Activated naive CD8-positive, alpha-beta T cell treated with anti-CD3 and anti-CD28 coated beads, Interleukin-2, amount 50 U/mL, for 24 hours (primary cell): ENCODE measurements around the gene RABGAP1L.
"Not testable (repeated sequence)": the region's sequence is repeated elsewhere in the genome, so short reads cannot be mapped to it uniquely, and the experiment has no call there.

ENCODE experiments used
- ATAC-seq: fragments of 150-1000 bp; cut with Tn5 transposase; one replicate; pipeline ENCODE4 v1.10.0; 2021
- DNase-seq: peaks from one replicate; pipeline ENCODE4 v3.0.0; 2021
- H3K27ac Mint-ChIP-seq: one replicate; pipeline ENCODE4 v1.8.0; 2021; ENCODE audit warnings: mild to moderate bottlenecking, mixed read lengths
- H3K27me3 Mint-ChIP-seq: one replicate; pipeline ENCODE4 v1.8.0; 2021; ENCODE audit warnings: mixed read lengths
- H3K36me3 Mint-ChIP-seq: one replicate; pipeline ENCODE4 v1.8.0; 2021; ENCODE audit warnings: low read depth, mixed read lengths
- H3K4me1 Mint-ChIP-seq: one replicate; pipeline ENCODE4 v1.8.0; 2021; ENCODE audit warnings: mixed read lengths
- H3K4me3 Mint-ChIP-seq: one replicate; pipeline ENCODE4 v1.8.0; 2021; ENCODE audit warnings: mild to moderate bottlenecking, moderate library complexity, mixed read lengths
- H3K9me3 Mint-ChIP-seq: one replicate; pipeline ENCODE4 v1.8.0; 2021; ENCODE audit warnings: mixed read lengths

Gene RABGAP1L

DNA sequence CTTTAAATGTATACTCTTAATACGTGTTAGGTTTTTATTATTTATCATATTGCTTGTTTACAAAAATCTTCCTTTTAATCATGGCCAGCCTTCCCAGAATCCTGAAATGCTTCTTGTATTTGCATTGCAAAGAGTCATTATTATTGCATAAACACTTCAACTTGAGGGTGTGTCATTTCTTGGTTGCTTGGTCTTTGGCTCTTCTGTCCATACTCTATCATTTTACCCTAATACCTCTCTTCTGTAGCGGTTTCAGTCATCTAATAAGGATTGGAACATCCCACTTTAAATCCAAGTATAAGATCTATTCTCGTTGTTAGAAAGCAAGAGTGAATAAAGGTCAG, 639.8 kb downstream of the RABGAP1L start:
- Mint-ChIP-seq H3K27ac (no peak overlapping the region), H3K27me3 (no peaks in the 10 kb centered on the region), H3K36me3 (no peaks in the 10 kb centered on the region), H3K4me3 (no peak overlapping the region), H3K9me3 (no peaks in the 10 kb centered on the region), H3K4me1 (peaks cover 3% of the 10 kb centered on the region)
- DNase-seq (no peak), ATAC-seq (no peak)

GRCh38 chr1:174800216-174800851, 641.0 kb downstream of the RABGAP1L start:
- Mint-ChIP-seq H3K27ac (no peak overlapping the region), H3K27me3 (no peaks in the 10 kb centered on the region), H3K9me3 (no peaks in the 10 kb centered on the region), H3K4me1 (peaks cover 3% of the 10 kb centered on the region), H3K36me3 (no peaks in the 10 kb centered on the region), H3K4me3 (no peak overlapping the region)
- DNase-seq (peak; percentile 13), ATAC-seq (peak; percentile 3)

DNA sequence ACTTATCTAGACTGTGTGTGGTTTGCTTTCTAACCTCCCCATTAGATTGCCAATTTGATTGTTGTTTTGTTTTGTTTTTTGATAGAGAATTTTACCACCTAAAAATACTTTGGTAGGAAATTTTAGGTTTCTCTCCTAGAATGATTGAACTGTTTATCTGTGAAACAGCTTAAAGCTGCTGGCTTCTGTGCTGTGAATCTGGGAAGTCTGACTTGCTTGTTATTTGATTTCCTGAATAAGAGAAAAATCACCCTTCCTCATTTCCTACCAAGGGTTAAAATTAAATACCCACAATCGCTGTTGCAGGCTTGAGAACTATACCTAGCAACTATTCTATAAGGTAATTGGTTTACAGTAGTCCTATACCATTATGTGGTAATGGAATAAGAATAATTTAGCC, 641.6 kb downstream of the RABGAP1L start:
- Mint-ChIP-seq H3K36me3 (no peaks in the 10 kb centered on the region), H3K4me3 (no peak overlapping the region), H3K27me3 (no peaks in the 10 kb centered on the region), H3K4me1 (peaks cover 3% of the 10 kb centered on the region), H3K27ac (no peak overlapping the region), H3K9me3 (no peaks in the 10 kb centered on the region)
- ATAC-seq (no peak), DNase-seq (no peak)

GRCh38 chr1:174809755-174810280, 650.5 kb downstream of the RABGAP1L start:
- H3K4me3 Mint-ChIP-seq = no peak overlapping the region
- peaks cover 13% of the 10 kb centered on the region for H3K4me1 Mint-ChIP-seq
- H3K36me3 Mint-ChIP-seq = peaks cover 6% of the 10 kb centered on the region
- H3K27me3 Mint-ChIP-seq = no peaks in the 10 kb centered on the region
- DNase-seq (no peak), ATAC-seq (no peak)
- H3K9me3 Mint-ChIP-seq = no peaks in the 10 kb centered on the region
- H3K27ac Mint-ChIP-seq = peak overlapping the region; percentile 3

DNA sequence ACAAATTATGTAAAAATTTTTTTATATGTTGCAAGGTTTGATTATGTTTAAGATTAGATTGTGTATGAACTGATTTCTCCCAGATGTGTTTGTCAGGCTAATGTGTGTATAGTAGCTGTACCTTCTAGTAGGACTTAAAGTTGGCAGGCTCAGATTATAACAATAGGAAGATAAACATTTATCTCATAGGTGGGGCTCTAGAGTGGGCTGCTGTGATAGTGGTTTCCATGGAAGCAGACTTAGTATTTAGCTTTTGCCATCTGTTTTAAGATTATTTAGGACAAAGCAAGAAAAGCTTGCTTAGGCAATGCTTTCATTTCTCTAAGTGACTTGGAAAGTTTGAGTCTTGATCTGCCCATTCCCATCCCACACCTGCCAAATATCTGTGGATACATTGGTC, 652.7 kb downstream of the RABGAP1L start:
- H3K4me1 Mint-ChIP-seq = peaks cover 22% of the 10 kb centered on the region
- no peaks in the 10 kb centered on the region for H3K27me3 Mint-ChIP-seq
- no peak for ATAC-seq
- DNase-seq = no peak
- no peak overlapping the region for H3K4me3 Mint-ChIP-seq
- peaks cover 8% of the 10 kb centered on the region for H3K36me3 Mint-ChIP-seq
- no peaks in the 10 kb centered on the region for H3K9me3 Mint-ChIP-seq
- no peak overlapping the region for H3K27ac Mint-ChIP-seq

DNA sequence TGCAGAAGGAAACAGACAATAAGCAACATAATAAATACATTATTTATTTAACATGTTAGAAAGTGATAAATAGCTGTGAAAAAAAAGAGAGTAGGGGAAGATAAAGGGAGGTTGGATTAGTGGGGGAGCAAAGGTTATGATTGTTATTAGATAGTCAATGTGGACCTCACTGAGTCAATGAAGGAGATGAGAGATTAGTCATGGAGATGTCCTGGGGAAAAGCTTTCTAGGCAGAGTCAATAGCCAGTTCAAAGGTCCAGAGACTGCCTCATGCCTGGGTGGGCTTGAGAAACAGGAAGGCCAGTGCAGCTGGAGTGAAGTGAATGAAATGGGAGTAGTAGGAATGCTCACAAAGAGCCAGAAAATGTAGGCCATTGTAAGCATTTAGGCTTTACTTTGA, 653.3 kb downstream of the RABGAP1L start:
- no peaks in the 10 kb centered on the region for H3K9me3 Mint-ChIP-seq
- H3K27me3 Mint-ChIP-seq = no peaks in the 10 kb centered on the region
- no peak overlapping the region for H3K27ac Mint-ChIP-seq
- ATAC-seq (no peak), DNase-seq (no peak)
- no peak overlapping the region for H3K4me3 Mint-ChIP-seq
- peaks cover 8% of the 10 kb centered on the region for H3K36me3 Mint-ChIP-seq
- H3K4me1 Mint-ChIP-seq = peaks cover 22% of the 10 kb centered on the region

DNA sequence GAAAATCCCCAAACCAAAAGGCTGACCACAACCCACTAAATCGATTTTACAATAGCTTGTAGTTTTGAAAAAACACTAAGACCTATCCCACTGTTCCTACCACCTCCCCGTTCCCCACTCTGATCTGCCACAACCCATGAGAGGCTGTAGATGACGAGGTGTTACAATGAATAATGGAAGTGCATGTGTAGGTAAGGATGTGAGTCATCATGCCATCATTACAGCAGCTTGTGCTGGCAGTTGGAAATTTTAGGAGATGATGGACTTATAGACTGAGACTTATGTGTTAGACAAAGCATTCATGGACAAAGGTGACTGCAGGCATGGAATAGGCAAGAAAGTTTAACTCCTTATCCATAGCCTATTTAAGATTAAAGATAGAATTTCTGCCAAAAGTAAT, 655.7 kb downstream of the RABGAP1L start:
- Mint-ChIP-seq H3K27ac (no peak overlapping the region), H3K27me3 (no peaks in the 10 kb centered on the region), H3K9me3 (no peaks in the 10 kb centered on the region), H3K4me3 (no peak overlapping the region), H3K4me1 (peaks cover 28% of the 10 kb centered on the region), H3K36me3 (peaks cover 14% of the 10 kb centered on the region)
- ATAC-seq (peak; percentile 99), DNase-seq (peak; percentile 12)

- no peak for ATAC-seq
- peaks cover 14% of the 10 kb centered on the region for H3K36me3 Mint-ChIP-seq
- H3K4me3 Mint-ChIP-seq = no peak overlapping the region
- H3K27me3 Mint-ChIP-seq = no peaks in the 10 kb centered on the region
- H3K27ac Mint-ChIP-seq = no peak overlapping the region
- DNase-seq = no peak
- H3K4me1 Mint-ChIP-seq = peaks cover 26% of the 10 kb centered on the region
- no peaks in the 10 kb centered on the region for H3K9me3 Mint-ChIP-seq
Observed at GRCh38 chr1:174815474-174815908, 656.2 kb downstream of the RABGAP1L start.

DNA sequence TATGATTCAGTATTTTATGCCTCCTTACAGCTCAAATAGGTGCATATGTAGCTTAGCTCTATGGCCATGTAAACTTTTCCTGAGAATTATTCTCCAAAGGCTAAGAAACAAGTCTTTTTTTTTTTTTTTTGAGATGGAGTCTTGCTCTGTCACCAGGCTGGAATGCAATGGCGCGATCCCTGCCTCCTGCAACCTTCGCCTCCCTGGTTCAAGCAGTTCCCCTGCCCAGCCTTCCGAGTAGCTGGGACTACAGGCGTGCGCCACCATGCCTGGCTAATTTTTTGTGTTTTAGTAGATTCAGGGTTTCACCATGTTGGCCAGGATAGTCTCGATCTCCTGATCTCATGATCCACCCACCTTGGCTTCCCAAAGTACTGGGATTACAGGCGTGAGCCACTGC, 657.3 kb downstream of the RABGAP1L start:
- Mint-ChIP-seq H3K4me1 (peaks cover 26% of the 10 kb centered on the region), H3K36me3 (peaks cover 14% of the 10 kb centered on the region)
- not testable (repeated sequence) for H3K27me3 Mint-ChIP-seq, H3K9me3 Mint-ChIP-seq, DNase-seq, H3K27ac Mint-ChIP-seq, ATAC-seq, H3K4me3 Mint-ChIP-seq

GRCh38 chr1:174818014-174818616, 658.8 kb downstream of the RABGAP1L start:
- peak overlapping the region; percentile 2 for H3K27ac Mint-ChIP-seq
- H3K4me1 Mint-ChIP-seq = peaks cover 25% of the 10 kb centered on the region
- no peaks in the 10 kb centered on the region for H3K27me3 Mint-ChIP-seq
- no peaks in the 10 kb centered on the region for H3K9me3 Mint-ChIP-seq
- H3K4me3 Mint-ChIP-seq = no peak overlapping the region
- no peak for DNase-seq
- no peak for ATAC-seq
- peaks cover 9% of the 10 kb centered on the region for H3K36me3 Mint-ChIP-seq

DNA sequence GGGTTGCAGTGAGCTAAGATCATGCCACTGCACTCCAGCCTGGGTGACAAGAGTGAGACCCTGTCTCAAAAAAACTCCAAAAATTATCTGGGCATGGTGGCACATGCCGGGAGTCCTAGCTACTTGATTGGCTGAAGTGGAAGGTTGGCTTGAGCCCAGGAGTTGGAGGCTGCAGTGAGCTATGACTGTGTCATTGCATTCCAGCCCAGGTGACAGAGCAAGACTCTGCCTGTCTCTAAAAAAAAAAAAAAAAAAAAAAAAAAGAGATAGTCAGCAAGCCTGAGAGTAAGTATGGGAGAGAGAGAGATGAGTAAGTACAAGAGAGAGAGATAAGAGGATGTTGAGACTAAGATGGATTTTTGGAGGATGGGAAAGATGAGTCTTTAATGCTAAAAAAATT, 659.6 kb downstream of the RABGAP1L start:
- H3K27ac Mint-ChIP-seq = no peak overlapping the region
- no peaks in the 10 kb centered on the region for H3K9me3 Mint-ChIP-seq
- DNase-seq = no peak
- peaks cover 8% of the 10 kb centered on the region for H3K36me3 Mint-ChIP-seq
- peaks cover 24% of the 10 kb centered on the region for H3K4me1 Mint-ChIP-seq
- no peaks in the 10 kb centered on the region for H3K27me3 Mint-ChIP-seq
- ATAC-seq = no peak
- H3K4me3 Mint-ChIP-seq = no peak overlapping the region

GRCh38 chr1:174819596-174819995, 660.3 kb downstream of the RABGAP1L start:
- Mint-ChIP-seq H3K36me3 (peaks cover 8% of the 10 kb centered on the region), H3K4me3 (no peak overlapping the region), H3K4me1 (peaks cover 20% of the 10 kb centered on the region), H3K9me3 (no peaks in the 10 kb centered on the region), H3K27me3 (no peaks in the 10 kb centered on the region), H3K27ac (no peak overlapping the region)
- ATAC-seq = no peak
- no peak for DNase-seq

- Mint-ChIP-seq H3K4me3 (no peak overlapping the region), H3K4me1 (peaks cover 3% of the 10 kb centered on the region), H3K36me3 (peaks cover 2% of the 10 kb centered on the region), H3K9me3 (no peaks in the 10 kb centered on the region), H3K27ac (no peak overlapping the region), H3K27me3 (no peaks in the 10 kb centered on the region)
- no peak for DNase-seq
- no peak for ATAC-seq
Observed at GRCh38 chr1:174825127-174825526, 665.8 kb downstream of the RABGAP1L start.

DNA sequence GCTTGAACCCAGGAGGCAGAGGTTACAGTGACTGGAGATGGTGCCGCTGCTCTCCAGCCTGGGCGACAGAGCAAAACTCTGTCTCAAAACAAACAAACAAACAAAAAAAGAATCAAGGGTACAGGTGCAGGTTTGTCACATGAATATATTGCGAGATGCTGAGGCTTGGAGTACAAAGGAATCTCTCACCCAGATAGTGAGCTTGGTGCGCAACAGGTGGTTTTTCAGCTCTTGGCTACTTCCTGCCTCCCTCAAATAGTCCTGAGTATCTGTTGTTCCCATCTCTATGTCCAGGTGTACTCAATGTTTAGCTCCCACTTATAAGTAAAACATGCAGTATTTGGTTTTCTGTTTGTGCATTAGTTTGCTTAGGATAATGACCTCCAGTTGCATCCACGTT, 666.5 kb downstream of the RABGAP1L start:
- no peak for ATAC-seq
- H3K27ac Mint-ChIP-seq = no peak overlapping the region
- H3K27me3 Mint-ChIP-seq = no peaks in the 10 kb centered on the region
- no peak for DNase-seq
- peaks cover 3% of the 10 kb centered on the region for H3K4me1 Mint-ChIP-seq
- H3K36me3 Mint-ChIP-seq = peaks cover 2% of the 10 kb centered on the region
- no peaks in the 10 kb centered on the region for H3K9me3 Mint-ChIP-seq
- H3K4me3 Mint-ChIP-seq = no peak overlapping the region

GRCh38 chr1:174828264-174828663, 668.9 kb downstream of the RABGAP1L start:
- Mint-ChIP-seq H3K9me3 (no peaks in the 10 kb centered on the region), H3K4me1 (peaks cover 3% of the 10 kb centered on the region), H3K36me3 (peaks cover 2% of the 10 kb centered on the region), H3K27me3 (no peaks in the 10 kb centered on the region), H3K27ac (no peak overlapping the region), H3K4me3 (no peak overlapping the region)
- ATAC-seq = no peak
- no peak for DNase-seq
